Breast epithelium (tissue), 4 donors: ENCODE results near the gene BPI. TPM values are rescaled to one million over a fixed set of nuclear protein-coding genes. Genes with fewer than 3 reads are reported as not detected.

Experiments used
- DNase-seq, 2 donors: peaks; one replicate each; pipeline ENCODE4 v3.0.0-alpha.2; 2019; ENCODE audit warnings: low spot score in 2 of 2
- H3K27ac ChIP-seq, 2 donors: fragments of 200-600 bp; sonication (generic) in 1 of 2; one replicate each; pipeline ENCODE4 v1.5.1; 2016 to 2019; ENCODE audit warnings: mild to moderate bottlenecking in 1 of 2
- H3K27me3 ChIP-seq, 2 donors: fragments of 200-600 bp; sonication (generic) in 1 of 2; one replicate each; pipeline versions ENCODE4 v1.5.1 to v1.6.0; 2017 to 2019; ENCODE audit warnings: control low read depth in 1 of 2, mild to moderate bottlenecking in 1 of 2
- H3K36me3 ChIP-seq: fragments of 200-600 bp; one replicate; pipeline ENCODE4 v1.5.1; 2019
- H3K4me1 ChIP-seq, 2 donors: fragments of 200-600 bp; sonication (generic); one replicate each; pipeline ENCODE4 v1.5.1; 2016 to 2019; ENCODE audit warnings: control low read depth in 1 of 2
- H3K4me3 ChIP-seq, 3 donors: fragments of 200-600 bp; sonication (generic); 1 replicate in 2 of 3; 2 replicates in 1 of 3; pipeline ENCODE4 v1.5.1; 2016 to 2019; ENCODE audit warnings: mild to moderate bottlenecking in 3 of 3, moderate library complexity in 2 of 3
- H3K9me3 ChIP-seq, 2 donors: fragments of 200-600 bp; sonication (generic) in 1 of 2; one replicate each; pipeline ENCODE4 v1.5.1; 2016 to 2019; ENCODE audit warnings: control low read depth in 1 of 2
- CTCF ChIP-seq, 3 donors: fragments of 450-650 bp; IDR thresholded peaks; one replicate each; pipeline ENCODE4 v1.5.1; 2016 to 2017; ENCODE audit warnings: antibody characterized with exemption in 3 of 3, mild to moderate bottlenecking in 3 of 3, moderate library complexity in 3 of 3
- POLR2A ChIP-seq: fragments of 450-650 bp; IDR thresholded peaks from one replicate; pipeline ENCODE4 v1.6.1; 2016; ENCODE audit warnings: antibody characterized with exemption, mild to moderate bottlenecking, moderate library complexity
- POLR2AphosphoS5 ChIP-seq, 3 donors: sonication (generic); formaldehyde crosslinking; IDR thresholded peaks; one replicate each; pipeline ENCODE4 v1.6.1; 2017; ENCODE audit warnings: antibody characterized with exemption in 3 of 3
- intact Hi-C: fragments of 100-400 bp; cut with DNase I; formaldehyde crosslinking; loops from one replicate; pipeline ENCODE4 v1.15.1; 2023; ENCODE audit warnings: low total_unique reads
- total RNA-seq, 3 donors: library from RNA; depleted of rRNA; stranded (reverse); fragments of >200 nt; gene quantifications; one replicate each; pipeline ENCODE4 v1.1.0, GENCODE V29; 2016

BPI gene
- total RNA-seq, 3 donors from 2014 or later, result 0.59 TPM; not detected in 2

- no peak for TF ChIP-seq POLR2A
- no peak for TF ChIP-seq CTCF (IDR thresholded peaks at IDR 0.05)
- Histone ChIP-seq H3K4me1 (no peaks in the 10 kb centered on the region), H3K9me3 (no peaks in the 10 kb centered on the region), H3K27ac (no peak overlapping the region), H3K27me3 (no peaks in the 10 kb centered on the region), H3K4me3 (no peak overlapping the region), H3K36me3 (no peaks in the 10 kb centered on the region)
- DNase-seq, result no peak
- intact Hi-C loops, result no loop called here
Observed at GRCh38 chr20:38316341-38316740, 12.4 kb downstream of the BPI start.

- no peak for DNase-seq
- no peaks in the 10 kb centered on the region for H3K27me3 ChIP-seq
- no peak overlapping the region for H3K27ac ChIP-seq
- H3K36me3 ChIP-seq, result no peaks in the 10 kb centered on the region
- intact Hi-C loops, result no loop called here
- no peak for TF ChIP-seq POLR2A
- no peak for TF ChIP-seq CTCF (IDR thresholded peaks at IDR 0.05)
- TF ChIP-seq POLR2AphosphoS5 (IDR thresholded peaks at IDR 0.05), result no peak
- no peaks in the 10 kb centered on the region for H3K4me1 ChIP-seq
- H3K9me3 ChIP-seq, result no peaks in the 10 kb centered on the region
- H3K4me3 ChIP-seq, result no peak overlapping the region
Observed at GRCh38 chr20:38317422-38317821, 13.5 kb downstream of the BPI start.

- TF ChIP-seq POLR2AphosphoS5 (IDR thresholded peaks at IDR 0.05) (no peak), POLR2A (no peak), CTCF (IDR thresholded peaks at IDR 0.05) (no peak)
- no peak overlapping the region for H3K4me3 ChIP-seq
- H3K9me3 ChIP-seq, result no peaks in the 10 kb centered on the region
- no peaks in the 10 kb centered on the region for H3K27me3 ChIP-seq
- no peaks in the 10 kb centered on the region for H3K4me1 ChIP-seq
- no peaks in the 10 kb centered on the region for H3K36me3 ChIP-seq
- intact Hi-C loops, result no loop called here
- no peak for DNase-seq
- no peak overlapping the region for H3K27ac ChIP-seq
Observed at GRCh38 chr20:38320221-38320620, 16.3 kb downstream of the BPI start.

GRCh38 chr20:38321959-38322598, 18.1 kb downstream of the BPI start:
- TF ChIP-seq CTCF (IDR thresholded peaks at IDR 0.05) (peak; percentile 57 to 74 (median 73)), POLR2AphosphoS5 (IDR thresholded peaks at IDR 0.05) (no peak)
- H3K4me3 ChIP-seq, result no peak overlapping the region
- no peaks in the 10 kb centered on the region for H3K9me3 ChIP-seq
- H3K36me3 ChIP-seq, result no peaks in the 10 kb centered on the region
- no peak overlapping the region for H3K27ac ChIP-seq
- no peaks in the 10 kb centered on the region for H3K4me1 ChIP-seq
- intact Hi-C loops, result no loop called here
- no peaks in the 10 kb centered on the region for H3K27me3 ChIP-seq
- peak in 1 of 2 donors; percentile 49 for DNase-seq

GRCh38 chr20:38324159-38324558, 20.2 kb downstream of the BPI start:
- no peaks in the 10 kb centered on the region for H3K4me1 ChIP-seq
- no peak for DNase-seq
- no peak overlapping the region for H3K4me3 ChIP-seq
- no peaks in the 10 kb centered on the region for H3K9me3 ChIP-seq
- H3K27ac ChIP-seq, result no peak overlapping the region
- no peaks in the 10 kb centered on the region for H3K27me3 ChIP-seq
- no peaks in the 10 kb centered on the region for H3K36me3 ChIP-seq
- intact Hi-C loops, result no loop called here
- TF ChIP-seq POLR2AphosphoS5 (IDR thresholded peaks at IDR 0.05), result no peak
- TF ChIP-seq CTCF (IDR thresholded peaks at IDR 0.05), result no peak
- no peak for TF ChIP-seq POLR2A
